Ishikawa (cell line): ENCODE results near the gene BAZ1A.

Experiments used
- CEBPB ChIP-seq: IDR thresholded peaks from 2 replicates; pipeline ENCODE4 v1.6.1; 2012
- CREB1 ChIP-seq: IDR thresholded peaks from 2 replicates; pipeline ENCODE4 v1.6.1; 2012; ENCODE audit warnings: low read depth
- EGR1 ChIP-seq: IDR thresholded peaks from 2 replicates; pipeline ENCODE4 v1.6.1; 2012
- EP300 ChIP-seq: IDR thresholded peaks from 2 replicates; pipeline ENCODE4 v1.6.1; 2012; ENCODE audit warnings: borderline replicate concordance
- FOXM1 ChIP-seq: IDR thresholded peaks from 2 replicates; pipeline ENCODE4 v1.6.1; 2012; ENCODE audit warnings: low read depth, borderline replicate concordance
- MAX ChIP-seq: IDR thresholded peaks from 2 replicates; pipeline ENCODE4 v1.6.1; 2012
- NFIC ChIP-seq: IDR thresholded peaks from 2 replicates; pipeline ENCODE4 v1.6.1; 2012
- RAD21 ChIP-seq: IDR thresholded peaks from 2 replicates; pipeline ENCODE4 v1.6.1; 2012; ENCODE audit warnings: low read depth
- REST ChIP-seq: IDR thresholded peaks from 2 replicates; pipeline ENCODE4 v1.6.1; 2012; ENCODE audit warnings: low read depth, mild to moderate bottlenecking
- TAF1 ChIP-seq: IDR thresholded peaks from 2 replicates; pipeline ENCODE4 v1.6.1; 2012; ENCODE audit warnings: low read depth, mild to moderate bottlenecking
- TCF12 ChIP-seq: IDR thresholded peaks from 2 replicates; pipeline ENCODE4 v1.6.1; 2012; ENCODE audit warnings: low read depth
- TEAD4 ChIP-seq: IDR thresholded peaks from 2 replicates; pipeline ENCODE4 v1.6.1; 2012
- USF1 ChIP-seq: IDR thresholded peaks from 2 replicates; pipeline ENCODE4 v1.6.1; 2012
- YY1 ChIP-seq: IDR thresholded peaks from 2 replicates; pipeline ENCODE4 v1.6.1; 2012; ENCODE audit warnings: low read depth
- ZBTB7A ChIP-seq: IDR thresholded peaks from 2 replicates; pipeline ENCODE4 v1.6.1; 2012; ENCODE audit warnings: low read depth

The BAZ1A gene

GRCh38 chr14:34718750-34719304, 156.3 kb downstream of the BAZ1A start:
- TF ChIP-seq RAD21 (no peak), FOXM1 (no peak), MAX (no peak), USF1 (no peak), EGR1 (no peak), YY1 (no peak), ZBTB7A (no peak), TAF1 (no peak), TEAD4 (no peak), CEBPB (no peak), EP300 (no peak), NFIC (no peak), CREB1 (no peak), REST (no peak), TCF12 (no peak)

- no peak for TF ChIP-seq CEBPB
- no peak for TF ChIP-seq MAX
- TF ChIP-seq ZBTB7A: no peak
- no peak for TF ChIP-seq REST
Observed at GRCh38 chr14:34715127-34715863, 159.9 kb downstream of the BAZ1A start.

- TF ChIP-seq RAD21: no peak
- TF ChIP-seq FOXM1: no peak
- TF ChIP-seq TAF1: peak; percentile 77
- TF ChIP-seq TCF12: peak; percentile 28; the same call in 1 of the 2 replicates
- TF ChIP-seq NFIC: 0 out of 2 replicates have a peak, but pooled peaks have one; percentile 7
- TF ChIP-seq EGR1: peak; percentile 31; the same call in 1 of the 2 replicates
- TF ChIP-seq YY1: peak; percentile 79
- TF ChIP-seq REST: no peak
- TF ChIP-seq MAX: peak; percentile 52; the same call in 1 of the 2 replicates
- TF ChIP-seq USF1: peak; percentile 96
- TF ChIP-seq EP300: no peak; the same call in 1 of the 2 replicates
- TF ChIP-seq ZBTB7A: peak; percentile 91
- TF ChIP-seq CREB1: no peak
- no peak for TF ChIP-seq CEBPB
- no peak for TF ChIP-seq TEAD4
Observed at GRCh38 chr14:34714320-34715126, 160.6 kb downstream of the BAZ1A start, which contains the start of gene CFL2. TSS of gene CFL2 (minus strand) at chr14:34714593. CDS start at chr14:34714540, 53 bp downstream.
